Hepatocyte (in vitro differentiated cells): ENCODE data around the gene TIE1. TPM values are rescaled to one million over a fixed set of nuclear protein-coding genes. Genes with fewer than 3 reads are reported as not detected.

Experiments
- DNase-seq: peaks from one replicate; pipeline ENCODE4 v3.0.0-alpha.2; 2016; ENCODE audit warnings: low spot score
- H2AFZ ChIP-seq: fragments of 200-600 bp; sonication (generic); 2 replicates; pipeline ENCODE4 v1.6.0; 2016; ENCODE audit warnings: antibody characterized with exemption, mild to moderate bottlenecking
- H3K27ac ChIP-seq: fragments of 200-600 bp; sonication (generic); 2 replicates; pipeline ENCODE4 v1.5.1; 2016; ENCODE audit warnings: mild to moderate bottlenecking
- H3K27me3 ChIP-seq: fragments of 200-600 bp; sonication (generic); 2 replicates; pipeline ENCODE4 v1.6.1; 2016
- H3K36me3 ChIP-seq: fragments of 200-600 bp; sonication (generic); replicated peaks from 2 replicates; pipeline ENCODE4 v1.5.1; 2016; ENCODE audit warnings: low read depth; ENCODE audit not compliant: insufficient read depth
- H3K4me1 ChIP-seq: fragments of 200-600 bp; sonication (generic); 2 replicates; pipeline ENCODE4 v1.5.1; 2016; ENCODE audit warnings: mild to moderate bottlenecking, moderate library complexity; ENCODE audit not compliant: insufficient read depth
- H3K4me2 ChIP-seq: fragments of 200-600 bp; sonication (generic); 2 replicates; pipeline ENCODE4 v1.6.0; 2016
- H3K4me3 ChIP-seq: fragments of 200-600 bp; sonication (generic); 2 replicates; pipeline ENCODE4 v1.5.1; 2016; ENCODE audit warnings: mild to moderate bottlenecking
- H3K79me2 ChIP-seq: fragments of 200-600 bp; sonication (generic); 2 replicates; pipeline ENCODE4 v1.6.0; 2017; ENCODE audit warnings: mild to moderate bottlenecking
- H3K9me2 ChIP-seq: fragments of 200-600 bp; sonication (generic); replicated peaks from 2 replicates; pipeline ENCODE4 v1.6.0; 2017; ENCODE audit warnings: mild to moderate bottlenecking; ENCODE audit not compliant: insufficient read depth
- H3K9me3 ChIP-seq: fragments of 200-600 bp; sonication (generic); 2 replicates; pipeline ENCODE4 v1.5.1; 2016; ENCODE audit warnings: low read depth, mild to moderate bottlenecking
- H4K20me1 ChIP-seq: fragments of 200-600 bp; sonication (generic); 2 replicates; pipeline ENCODE4 v1.6.0; 2016; ENCODE audit warnings: mild to moderate bottlenecking; ENCODE audit not compliant: insufficient read depth, poor library complexity, severe bottlenecking
- CTCF ChIP-seq: fragments of 200-600 bp; sonication (generic); IDR thresholded peaks from 2 replicates; pipeline ENCODE4 v1.5.1; 2016; ENCODE audit warnings: antibody characterized with exemption, mild to moderate bottlenecking; ENCODE audit not compliant: poor library complexity
- EZH2 ChIP-seq: fragments of 200-600 bp; sonication (generic); IDR thresholded peaks from 2 replicates; pipeline ENCODE4 v1.6.1; 2016; ENCODE audit warnings: antibody characterized with exemption, mild to moderate bottlenecking, borderline replicate concordance
- EZH2phosphoT487 ChIP-seq: fragments of 200-600 bp; sonication (generic); IDR thresholded peaks from one replicate; pipeline ENCODE4 v1.6.1; 2018; ENCODE audit warnings: antibody characterized with exemption, mild to moderate bottlenecking, low read depth, moderate library complexity; ENCODE audit not compliant: unreplicated experiment, severe bottlenecking
- WGBS: methylation state at CpG from one replicate; pipeline ENCODE4 v1.1.6; 2016; ENCODE audit warnings: low lambda C conversion rate; ENCODE audit errors: missing lambda C conversion rate; 5-methylcytosine and 5-hydroxymethylcytosine counted together
- polyA plus RNA-seq: library from polyadenylated mRNA; unstranded; fragments of >200 nt; fragmentation: Nextera tagmentation; extraction: Ambion mirVana; gene quantifications from 2 replicates; pipeline ENCODE4 v1.2.1, GENCODE V29; 2016
- total RNA-seq: library from RNA; depleted of rRNA; stranded (reverse); fragments of >200 nt; gene quantifications from 2 replicates; pipeline ENCODE4 v1.2.3, GENCODE V29; 2014

Gene TIE1
- total and polyA plus RNA-seq, 2 experiments from 2014 or later, result 0.33 to 1.2 TPM

GRCh38 chr1:43316738-43317520, 16.1 kb downstream of the TIE1 start:
- 90% methylated on average over 16 of the region's 16 CpGs for WGBS
- H3K36me3 ChIP-seq, result no peaks in the 10 kb centered on the region
- H3K9me2 ChIP-seq, result no peaks in the 10 kb centered on the region
- no peaks in the 10 kb centered on the region for H3K4me1 ChIP-seq
- no peaks in the 10 kb centered on the region for H4K20me1 ChIP-seq
- DNase-seq, result no peak
- H3K4me3 ChIP-seq, result no peak overlapping the region
- no peaks in the 10 kb centered on the region for H3K9me3 ChIP-seq
- no peaks in the 10 kb centered on the region for H3K79me2 ChIP-seq
- H2AFZ ChIP-seq, result no peak overlapping the region
- TF ChIP-seq CTCF, result no peak
- TF ChIP-seq EZH2, result no peak
- no peak overlapping the region for H3K27ac ChIP-seq
- H3K4me2 ChIP-seq, result no peak overlapping the region
- H3K27me3 ChIP-seq, result no peaks in the 10 kb centered on the region

DNA sequence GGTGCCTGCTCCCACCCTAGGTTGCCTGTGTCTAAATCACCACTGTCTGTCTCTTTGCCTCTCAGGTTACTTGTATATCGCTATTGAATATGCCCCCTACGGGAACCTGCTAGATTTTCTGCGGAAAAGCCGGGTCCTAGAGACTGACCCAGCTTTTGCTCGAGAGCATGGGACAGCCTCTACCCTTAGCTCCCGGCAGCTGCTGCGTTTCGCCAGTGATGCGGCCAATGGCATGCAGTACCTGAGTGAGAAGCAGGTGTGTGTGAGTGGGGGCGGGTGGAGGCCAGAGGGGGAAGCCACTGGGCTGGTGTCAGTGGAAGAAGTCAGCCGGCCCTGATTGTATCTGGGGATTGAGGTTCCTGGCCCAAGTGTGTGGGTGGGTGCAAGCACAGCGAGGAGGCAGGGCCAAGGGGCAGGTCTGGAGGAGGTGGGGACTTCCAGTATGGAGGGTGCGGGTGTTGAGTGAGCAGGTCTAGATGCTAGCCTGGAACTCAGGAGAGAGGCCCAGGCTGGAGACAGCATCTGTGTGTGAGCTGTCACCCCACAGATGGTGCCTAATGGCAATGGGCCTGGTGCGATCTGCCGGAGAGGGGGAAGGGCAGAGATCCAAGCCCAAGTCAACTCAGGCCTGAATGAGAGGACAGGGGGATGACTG, 17.2 kb downstream of the TIE1 start:
- Histone ChIP-seq H2AFZ (no peak overlapping the region), H3K4me1 (no peaks in the 10 kb centered on the region), H3K27me3 (no peaks in the 10 kb centered on the region), H3K4me3 (no peak overlapping the region), H3K36me3 (no peaks in the 10 kb centered on the region), H3K9me2 (no peaks in the 10 kb centered on the region), H3K9me3 (no peaks in the 10 kb centered on the region), H4K20me1 (no peaks in the 10 kb centered on the region), H3K79me2 (no peaks in the 10 kb centered on the region), H3K27ac (no peak overlapping the region), H3K4me2 (no peak overlapping the region)
- 87% methylated on average over 14 of the region's 15 CpGs for WGBS
- no peak for DNase-seq
- no peak for TF ChIP-seq CTCF
- no peak for TF ChIP-seq EZH2
- TF ChIP-seq EZH2phosphoT487, result no peak

GRCh38 chr1:43318831-43319230, 18.0 kb downstream of the TIE1 start:
- Histone ChIP-seq H3K4me2 (no peak overlapping the region), H3K4me1 (no peaks in the 10 kb centered on the region), H4K20me1 (no peaks in the 10 kb centered on the region), H3K27me3 (no peaks in the 10 kb centered on the region), H3K36me3 (no peaks in the 10 kb centered on the region), H3K9me2 (no peaks in the 10 kb centered on the region), H3K79me2 (no peaks in the 10 kb centered on the region), H3K27ac (no peak overlapping the region), H3K9me3 (no peaks in the 10 kb centered on the region), H3K4me3 (no peak overlapping the region), H2AFZ (no peak overlapping the region)
- WGBS, result 84% methylated on average over 3 of the region's 4 CpGs
- no peak for DNase-seq
- TF ChIP-seq CTCF (no peak), EZH2 (no peak)
